DOHH2 (cell line): ENCODE measurements around the gene CKS1B.

Source experiments
- EZH2phosphoT487 ChIP-seq: fragments of 200-600 bp; sonication (generic); IDR thresholded peaks from 2 replicates; pipeline ENCODE4 v1.6.1; 2017; ENCODE audit warnings: borderline replicate concordance, mild to moderate bottlenecking, antibody characterized with exemption, low read length, moderate library complexity, mixed read lengths
- TF ChIP-seq, protein P1 (sequence below): fragments of 200-600 bp; sonication (generic); IDR thresholded peaks from one replicate; pipeline ENCODE4 v1.5.1; 2014; ENCODE audit warnings: antibody characterized with exemption, mild to moderate bottlenecking, low read depth, low read length; ENCODE audit not compliant: poor library complexity, severe bottlenecking

GRCh38 chr1:155011437-155012025, 37.0 kb downstream of the CKS1B start:
- TF ChIP-seq, protein P1, sequence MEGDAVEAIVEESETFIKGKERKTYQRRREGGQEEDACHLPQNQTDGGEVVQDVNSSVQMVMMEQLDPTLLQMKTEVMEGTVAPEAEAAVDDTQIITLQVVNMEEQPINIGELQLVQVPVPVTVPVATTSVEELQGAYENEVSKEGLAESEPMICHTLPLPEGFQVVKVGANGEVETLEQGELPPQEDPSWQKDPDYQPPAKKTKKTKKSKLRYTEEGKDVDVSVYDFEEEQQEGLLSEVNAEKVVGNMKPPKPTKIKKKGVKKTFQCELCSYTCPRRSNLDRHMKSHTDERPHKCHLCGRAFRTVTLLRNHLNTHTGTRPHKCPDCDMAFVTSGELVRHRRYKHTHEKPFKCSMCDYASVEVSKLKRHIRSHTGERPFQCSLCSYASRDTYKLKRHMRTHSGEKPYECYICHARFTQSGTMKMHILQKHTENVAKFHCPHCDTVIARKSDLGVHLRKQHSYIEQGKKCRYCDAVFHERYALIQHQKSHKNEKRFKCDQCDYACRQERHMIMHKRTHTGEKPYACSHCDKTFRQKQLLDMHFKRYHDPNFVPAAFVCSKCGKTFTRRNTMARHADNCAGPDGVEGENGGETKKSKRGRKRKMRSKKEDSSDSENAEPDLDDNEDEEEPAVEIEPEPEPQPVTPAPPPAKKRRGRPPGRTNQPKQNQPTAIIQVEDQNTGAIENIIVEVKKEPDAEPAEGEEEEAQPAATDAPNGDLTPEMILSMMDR: no peak
- no peak for TF ChIP-seq EZH2phosphoT487
